Right lobe of liver (tissue), 6 donors: Measurements from ENCODE around the gene C6orf15. TPM values are rescaled to one million over a fixed set of nuclear protein-coding genes. Genes with fewer than 3 reads are reported as not detected.

Source experiments
- ATAC-seq, 4 donors: fragments of 200-7000 bp; cut with Tn5 transposase; one replicate each; pipeline ENCODE4 v1.9.1; 2020; ENCODE audit warnings: mild to moderate bottlenecking in 4 of 4, moderate library complexity in 4 of 4
- DNase-seq, 3 donors: peaks; one replicate each; pipeline ENCODE4 v3.0.0-alpha.2; 2020
- H3K27ac ChIP-seq, 3 donors: fragments of 200-600 bp; one replicate each; pipeline ENCODE4 v1.8.0; 2022
- H3K27me3 ChIP-seq, 2 donors: fragments of 200-600 bp; one replicate each; pipeline ENCODE4 v1.8.0; 2022
- H3K36me3 ChIP-seq, 4 donors: fragments of 200-600 bp; sonication (generic) in 1 of 4; one replicate each; pipeline versions ENCODE4 v1.5.1 to v1.8.0; 2017 to 2022; ENCODE audit warnings: control low read depth in 1 of 4
- H3K4me1 ChIP-seq, 4 donors: fragments of 200-600 bp; sonication (generic) in 1 of 4; one replicate each; pipeline versions ENCODE4 v1.5.1 to v1.8.0; 2017 to 2022; ENCODE audit warnings: control low read depth in 1 of 4
- H3K4me3 ChIP-seq, 3 donors: fragments of 200-600 bp; one replicate each; pipeline ENCODE4 v1.8.0; 2022
- H3K9me3 ChIP-seq, 4 donors: fragments of 200-600 bp; sonication (generic) in 1 of 4; one replicate each; pipeline versions ENCODE4 v1.5.1 to v1.8.0; 2017 to 2022; ENCODE audit warnings: control low read depth in 1 of 4
- CTCF ChIP-seq, 4 donors: fragments of 200-600 bp in 3 of 4; fragments of 450-650 bp in 1 of 4; IDR thresholded peaks; one replicate each; pipeline versions ENCODE4 v1.5.1 to v1.8.0; 2016 to 2022; ENCODE audit warnings: antibody characterized with exemption in 4 of 4, mild to moderate bottlenecking in 2 of 4
- POLR2A ChIP-seq: fragments of 450-650 bp; IDR thresholded peaks from one replicate; pipeline ENCODE4 v1.6.1; 2017; ENCODE audit warnings: antibody characterized with exemption, mild to moderate bottlenecking
- WGBS: methylation state at CpG from one replicate; pipeline ENCODE4 v1.1.6; 2018; ENCODE audit warnings: low coverage, low lambda C conversion rate; ENCODE audit not compliant: insufficient coverage; ENCODE audit errors: missing lambda C conversion rate; 5-methylcytosine and 5-hydroxymethylcytosine counted together
- intact Hi-C, 2 donors: fragments of 100-400 bp; cut with DNase I; formaldehyde crosslinking; loops; one replicate each; pipeline versions ENCODE4 v1.11.2 to v1.14.1; 2022
- total RNA-seq, 6 experiments: library from RNA; depleted of rRNA in 2 of 6; stranded (reverse); fragments of >200 nt in 2 of 6; fragmentation: NEBNext Ultra II Directional in 3 of 6; extraction: Animal tissue kit (Norgen Biotek cat#: 25700) in 3 of 6; gene quantifications; one replicate each; pipeline versions ENCODE4 v1.1.0 to v1.2.4, GENCODE V29; 2016 to 2023
- donor health status: DM: no; HTN: yes; CAD: no.
- donor health status: DM: no; HTN: no; CAD: no.
- donor health status: DM: no; HTN: no; CAD: no.
- donor health status: DM: no; HTN: yes; CAD: no.
- donor health status: DM: no; HTN: yes; CAD: no.

Gene C6orf15
- total RNA-seq, 6 experiments from 2014 or later = not detected

DNA sequence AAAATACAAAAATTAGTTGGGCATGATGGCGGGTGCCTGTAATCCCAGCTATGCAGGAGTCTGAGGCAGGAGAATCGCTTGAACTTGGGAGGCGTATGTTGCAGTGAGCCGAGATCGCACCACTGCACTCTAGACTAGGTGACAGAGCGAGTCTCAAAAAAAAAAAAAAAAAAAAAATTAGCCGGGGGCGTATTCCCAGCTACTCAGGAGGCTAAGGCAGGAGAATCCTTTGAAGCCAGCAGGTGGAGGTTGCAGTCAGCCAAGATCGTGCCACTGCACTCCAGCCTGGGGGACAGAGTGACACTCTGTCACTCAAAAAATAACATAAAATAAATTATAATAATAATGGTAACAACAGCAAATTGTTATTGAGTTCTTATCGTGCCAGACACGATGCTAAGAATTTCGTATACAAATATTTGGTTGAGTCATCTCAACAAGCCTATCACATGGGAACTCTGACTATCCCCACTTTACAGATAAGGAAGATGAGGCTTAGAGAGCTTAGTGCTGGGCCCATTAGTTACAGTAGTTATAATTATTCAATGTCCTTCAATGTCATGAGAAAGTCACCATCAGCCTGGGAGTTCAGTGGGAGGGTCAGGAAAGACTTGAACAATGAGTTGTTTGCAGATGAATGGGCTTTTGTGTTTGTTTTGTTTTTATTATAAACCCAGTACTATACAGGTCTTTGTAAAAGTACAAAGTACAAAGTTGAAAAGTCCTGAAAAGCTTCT is 19.4 kb downstream of the C6orf15 start:
- ATAC-seq = no peak
- no peaks in the 10 kb centered on the region for H3K4me1 ChIP-seq
- intact Hi-C loops = no loop called here
- no peak for DNase-seq
- no peaks in the 10 kb centered on the region for H3K27me3 ChIP-seq
- H3K36me3 ChIP-seq = no peaks in the 10 kb centered on the region
- WGBS = 55% methylated on average over 7 of the region's 12 CpGs
- no peak overlapping the region for H3K27ac ChIP-seq
- no peak overlapping the region for H3K4me3 ChIP-seq
- no peaks in the 10 kb centered on the region for H3K9me3 ChIP-seq
- TF ChIP-seq POLR2A = no peak
- no peak for TF ChIP-seq CTCF (IDR thresholded peaks at IDR 0.05)

DNA sequence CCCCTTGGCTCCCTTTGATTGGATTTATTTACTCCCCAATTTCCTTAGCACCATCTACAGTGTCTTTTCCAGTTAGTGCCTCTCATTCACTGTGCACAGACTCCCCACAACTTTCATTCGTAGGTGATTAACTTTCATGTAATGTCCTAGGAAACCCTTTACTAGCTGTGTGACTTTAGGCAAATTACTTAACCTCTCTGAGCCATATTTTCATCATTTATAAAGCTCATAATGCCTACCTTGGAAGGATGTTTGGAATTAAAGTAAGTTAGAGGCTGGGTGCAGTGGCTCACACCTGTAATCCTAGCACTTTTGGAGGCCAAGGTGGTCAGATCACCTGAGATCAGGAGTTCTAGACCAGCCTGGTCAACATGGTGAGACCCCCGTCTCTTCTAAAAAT is 20.1 kb downstream of the C6orf15 start:
- Histone ChIP-seq H3K9me3 (no peaks in the 10 kb centered on the region), H3K4me3 (no peak overlapping the region), H3K27me3 (no peaks in the 10 kb centered on the region), H3K27ac (no peak overlapping the region), H3K4me1 (peaks cover 0 to 3% (median 0%) of the 10 kb centered on the region in 4 donors), H3K36me3 (no peaks in the 10 kb centered on the region)
- DNase-seq (no peak), ATAC-seq (no peak)
- intact Hi-C loops = no loop called here
- 65% methylated on average over 1 of the region's 2 CpGs for WGBS
- TF ChIP-seq POLR2A (no peak), CTCF (IDR thresholded peaks at IDR 0.05) (no peak)

DNA sequence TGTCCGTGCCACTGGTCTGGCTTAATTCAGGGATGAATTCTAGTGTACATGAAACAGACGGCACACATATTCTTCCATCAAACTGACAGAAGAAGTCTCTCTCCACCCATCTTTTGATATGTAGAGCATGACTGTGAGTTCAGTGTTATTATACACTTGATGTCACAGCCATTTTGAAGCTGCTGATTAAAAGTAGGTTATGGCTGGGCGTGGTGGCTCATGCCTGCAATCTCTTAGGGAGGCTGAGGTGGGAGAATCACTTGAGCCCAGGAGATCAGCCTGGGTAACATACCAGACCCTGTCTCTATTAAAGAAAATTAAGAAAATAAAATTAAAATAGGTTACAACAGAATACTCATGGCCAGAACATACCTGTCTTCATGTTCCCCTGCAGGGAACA is 20.7 kb downstream of the C6orf15 start:
- WGBS = 45% methylated on average over 3 of the region's 3 CpGs
- Histone ChIP-seq H3K9me3 (no peaks in the 10 kb centered on the region), H3K36me3 (no peaks in the 10 kb centered on the region), H3K4me3 (no peak overlapping the region), H3K4me1 (peaks cover 0 to 4% (median 0%) of the 10 kb centered on the region in 4 donors), H3K27me3 (no peaks in the 10 kb centered on the region), H3K27ac (no peak overlapping the region)
- intact Hi-C loops = no loop called here
- ATAC-seq (no peak), DNase-seq (no peak)
- no peak for TF ChIP-seq CTCF (IDR thresholded peaks at IDR 0.05)
- no peak for TF ChIP-seq POLR2A

- intact Hi-C loops = no loop called here
- no peak for DNase-seq
- no peak for ATAC-seq
- no peak overlapping the region for H3K4me3 ChIP-seq
- H3K36me3 ChIP-seq = no peaks in the 10 kb centered on the region
- 92% methylated on average over 6 of the region's 6 CpGs for WGBS
- no peak overlapping the region for H3K27ac ChIP-seq
- no peaks in the 10 kb centered on the region for H3K27me3 ChIP-seq
- TF ChIP-seq POLR2A = no peak
- no peak for TF ChIP-seq CTCF (IDR thresholded peaks at IDR 0.05)
- H3K9me3 ChIP-seq = no peaks in the 10 kb centered on the region
- H3K4me1 ChIP-seq = peaks cover 0 to 4% (median 0%) of the 10 kb centered on the region in 4 donors
These were observed 21.4 kb downstream of the C6orf15 start for GRCh38 chr6:31090973-31091364.
